ENCODE results near the gene SELENOV.

The SELENOV gene

GRCh38 chr19:39512988-39513387, 2.0 kb upstream of the SELENOV start:
- TF ChIP-seq, protein P1, sequence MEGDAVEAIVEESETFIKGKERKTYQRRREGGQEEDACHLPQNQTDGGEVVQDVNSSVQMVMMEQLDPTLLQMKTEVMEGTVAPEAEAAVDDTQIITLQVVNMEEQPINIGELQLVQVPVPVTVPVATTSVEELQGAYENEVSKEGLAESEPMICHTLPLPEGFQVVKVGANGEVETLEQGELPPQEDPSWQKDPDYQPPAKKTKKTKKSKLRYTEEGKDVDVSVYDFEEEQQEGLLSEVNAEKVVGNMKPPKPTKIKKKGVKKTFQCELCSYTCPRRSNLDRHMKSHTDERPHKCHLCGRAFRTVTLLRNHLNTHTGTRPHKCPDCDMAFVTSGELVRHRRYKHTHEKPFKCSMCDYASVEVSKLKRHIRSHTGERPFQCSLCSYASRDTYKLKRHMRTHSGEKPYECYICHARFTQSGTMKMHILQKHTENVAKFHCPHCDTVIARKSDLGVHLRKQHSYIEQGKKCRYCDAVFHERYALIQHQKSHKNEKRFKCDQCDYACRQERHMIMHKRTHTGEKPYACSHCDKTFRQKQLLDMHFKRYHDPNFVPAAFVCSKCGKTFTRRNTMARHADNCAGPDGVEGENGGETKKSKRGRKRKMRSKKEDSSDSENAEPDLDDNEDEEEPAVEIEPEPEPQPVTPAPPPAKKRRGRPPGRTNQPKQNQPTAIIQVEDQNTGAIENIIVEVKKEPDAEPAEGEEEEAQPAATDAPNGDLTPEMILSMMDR (IDR thresholded peaks at IDR 0.05; ENCODE audit: low read depth, low read length): no peak
- DNase-seq (ENCODE audit: extremely low read depth, low read depth): no peak

GRCh38 chr19:39515551-39516191, 732 bp downstream of the SELENOV start:
- TF ChIP-seq, protein P1 (IDR thresholded peaks at IDR 0.05; ENCODE audit: low read depth, low read length): no peak
- no peak for DNase-seq (ENCODE audit: extremely low read depth, low read depth)

DNA sequence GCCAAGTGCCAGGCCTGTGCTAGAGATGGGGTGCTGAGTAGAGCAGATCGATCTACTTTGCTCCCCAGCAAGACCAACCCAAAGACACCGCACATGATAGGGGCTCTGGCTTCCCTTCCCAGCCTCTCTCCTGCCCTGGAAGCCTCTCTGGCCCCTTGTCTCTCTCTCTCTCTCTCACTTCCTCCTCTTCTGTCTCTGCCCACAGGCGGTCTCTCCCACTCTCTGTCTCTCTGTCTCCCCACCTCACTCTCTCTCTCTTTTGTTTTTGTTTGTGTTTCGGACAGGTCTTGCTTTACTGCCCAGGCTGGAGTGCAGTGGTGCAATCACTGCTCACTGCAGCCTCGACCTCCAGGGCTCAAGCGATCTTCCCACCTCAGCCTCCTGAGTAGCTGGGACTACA, 1.3 kb downstream of the SELENOV start:
- DNase-seq (ENCODE audit: extremely low read depth, low read depth): no peak
- TF ChIP-seq, protein P1 (IDR thresholded peaks at IDR 0.05; ENCODE audit: low read depth, low read length): no peak

DNA sequence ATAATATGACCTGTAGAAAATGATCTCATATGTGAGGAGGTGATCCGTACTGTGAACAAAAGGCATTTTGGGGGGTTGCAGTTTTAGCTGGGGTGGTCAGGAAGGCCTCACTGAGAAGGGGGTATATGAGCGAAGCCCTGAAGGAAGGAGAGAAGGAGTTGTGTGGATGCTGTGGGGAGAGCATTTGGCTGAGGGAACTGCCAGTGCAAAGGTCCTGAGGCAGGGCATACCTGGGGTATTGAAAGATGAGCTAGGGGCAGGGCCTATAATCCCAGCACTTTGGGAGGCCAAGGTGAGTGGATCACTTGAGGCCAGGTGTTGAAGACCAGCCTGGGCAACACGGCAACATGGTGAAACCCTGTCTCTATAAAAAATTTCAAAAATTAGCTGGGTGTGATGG, 2.5 kb downstream of the SELENOV start:
- TF ChIP-seq, protein P1 (IDR thresholded peaks at IDR 0.05; ENCODE audit: low read depth, low read length): no peak

GRCh38 chr19:39518458-39518857, 3.5 kb downstream of the SELENOV start:
- TF ChIP-seq, protein P1 (IDR thresholded peaks at IDR 0.05; ENCODE audit: low read depth, low read length): no peak
- no peak for DNase-seq (ENCODE audit: extremely low read depth, low read depth)

More for the DNA sequence above, 2.5 kb downstream of the SELENOV start:
- no peak for DNase-seq (ENCODE audit: extremely low read depth, low read depth)

DNA sequence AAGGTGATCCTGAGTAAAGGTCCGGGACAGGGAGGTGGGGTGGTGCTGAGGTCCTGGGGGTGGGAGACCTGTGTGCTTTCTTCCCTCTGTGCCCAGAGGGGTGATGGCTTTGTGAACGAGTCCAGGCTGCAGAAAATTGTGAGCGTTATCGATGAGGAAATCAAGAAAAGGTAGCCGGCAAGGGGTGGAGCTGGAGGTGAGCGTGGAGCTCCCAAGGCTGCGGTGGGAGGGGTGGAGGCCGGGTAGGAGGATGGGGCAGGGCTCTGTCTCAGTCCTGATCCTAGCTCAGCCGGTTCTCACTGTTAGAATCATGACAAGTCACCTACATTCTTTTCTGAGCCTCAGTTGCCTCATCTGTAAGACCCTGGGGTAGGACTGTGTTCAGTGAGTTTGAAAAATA, 4.0 kb downstream of the SELENOV start:
- TF ChIP-seq, protein P1 (IDR thresholded peaks at IDR 0.05; ENCODE audit: low read depth, low read length): no peak
- DNase-seq (ENCODE audit: extremely low read depth, low read depth): no peak

- TF ChIP-seq, protein P1 (IDR thresholded peaks at IDR 0.05; ENCODE audit: low read depth, low read length): no peak
- DNase-seq (ENCODE audit: extremely low read depth, low read depth): no peak
These were observed 5.9 kb downstream of the SELENOV start for GRCh38 chr19:39520541-39521484.
